Kidney epithelial cell (primary cell): ENCODE results near the gene MCFD2. TPM values are rescaled to one million over a fixed set of nuclear protein-coding genes. Genes with fewer than 3 reads are reported as not detected.

ENCODE experiments used
- DNase-seq: peaks from one replicate; pipeline ENCODE4 v3.0.0-alpha.2; 2010; ENCODE audit warnings: low read depth
- H3K27me3 ChIP-seq: 2 replicates; pipeline ENCODE4 v1.6.0; 2011; ENCODE audit warnings: low read length; ENCODE audit not compliant: control insufficient read depth, insufficient read depth
- H3K36me3 ChIP-seq: 2 replicates; pipeline ENCODE4 v1.5.1; 2011; ENCODE audit warnings: low read length; ENCODE audit not compliant: control insufficient read depth, insufficient read depth
- H3K4me3 ChIP-seq: 2 replicates; pipeline ENCODE4 v1.5.1; 2011; ENCODE audit warnings: low read depth, mild to moderate bottlenecking, control low read depth, low read length
- CTCF ChIP-seq: IDR thresholded peaks from 2 replicates; pipeline ENCODE4 v1.5.1; 2011; ENCODE audit warnings: mild to moderate bottlenecking, moderate library complexity, low read length, control low read depth, inconsistent platforms; ENCODE audit not compliant: insufficient read depth, poor library complexity, severe bottlenecking
- total RNA-seq: library from RNA; depleted of rRNA; stranded (reverse); fragments of >200 nt; gene quantifications from 2 replicates; pipeline ENCODE4 v1.2.3, GENCODE V29; 2015

MCFD2 gene
- total RNA-seq, 1 donor from 2014 or later = 175 TPM

- DNase-seq = no peak
- no peaks in the 10 kb centered on the region for H3K27me3 ChIP-seq
- no peak overlapping the region for H3K4me3 ChIP-seq
- H3K36me3 ChIP-seq = no peaks in the 10 kb centered on the region
- no peak for TF ChIP-seq CTCF
Observed at GRCh38 chr2:46870051-46870839, 45.4 kb downstream of the MCFD2 start.

- Histone ChIP-seq H3K36me3 (no peaks in the 10 kb centered on the region), H3K4me3 (no peak overlapping the region), H3K27me3 (no peaks in the 10 kb centered on the region)
- DNase-seq = no peak
- TF ChIP-seq CTCF = no peak
Observed at GRCh38 chr2:46869621-46870020, 46.0 kb downstream of the MCFD2 start.

- DNase-seq = no peak
- TF ChIP-seq CTCF = no peak
- H3K27me3 ChIP-seq = no peaks in the 10 kb centered on the region
- no peaks in the 10 kb centered on the region for H3K36me3 ChIP-seq
- H3K4me3 ChIP-seq = no peak overlapping the region
Observed at GRCh38 chr2:46866770-46867246, 48.8 kb downstream of the MCFD2 start.

- TF ChIP-seq CTCF = no peak
- no peaks in the 10 kb centered on the region for H3K27me3 ChIP-seq
Observed at GRCh38 chr2:46865181-46865970, 50.2 kb downstream of the MCFD2 start.

GRCh38 chr2:46863882-46864281 is 51.7 kb downstream of the MCFD2 start:
- DNase-seq = no peak
- Histone ChIP-seq H3K27me3 (no peaks in the 10 kb centered on the region), H3K36me3 (no peaks in the 10 kb centered on the region), H3K4me3 (no peak overlapping the region)
- TF ChIP-seq CTCF = no peak

More at GRCh38 chr2:46865181-46865970, 50.2 kb downstream of the MCFD2 start:
- no peak for DNase-seq
- Histone ChIP-seq H3K36me3 (no peaks in the 10 kb centered on the region), H3K4me3 (no peak overlapping the region)
